ENCODE data around the gene UBALD1.

- TF ChIP-seq CTCF (IDR thresholded peaks at IDR 0.05) (no peak), POLR2A (IDR thresholded peaks at IDR 0.05) (no peak)
Measured at GRCh38 chr16:4588961-4589360, 25.7 kb downstream of the UBALD1 start.

Measured in thyroid gland (tissue), 4 donors.